ENCODE results near the gene IL34.
"Not testable (repeated sequence)": the region's sequence is repeated elsewhere in the genome, so short reads cannot be mapped to it uniquely, and the experiment has no call there.

IL34 gene

DNA sequence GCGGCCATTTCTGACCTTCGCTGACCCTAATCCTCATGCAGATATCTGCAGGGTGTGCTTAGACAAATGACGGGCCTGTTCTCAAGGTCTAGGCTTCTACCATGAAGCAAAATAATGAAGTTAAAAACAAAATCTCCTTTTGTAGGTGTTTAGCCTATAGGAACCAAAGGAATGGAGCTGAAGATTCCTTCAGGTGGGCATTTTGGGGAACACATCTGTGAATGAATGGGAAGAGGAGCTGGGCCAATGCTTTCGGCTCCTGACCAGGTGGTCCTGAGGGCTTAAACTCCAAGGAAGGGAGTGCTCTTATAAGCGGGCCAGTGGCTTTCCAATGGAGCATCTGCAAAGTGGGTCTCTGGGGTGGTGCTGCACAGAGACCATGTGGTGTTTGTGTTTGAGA, 14.1 kb upstream of the IL34 start:
- DNase-seq (ENCODE audit: low spot score) = no peak

DNA sequence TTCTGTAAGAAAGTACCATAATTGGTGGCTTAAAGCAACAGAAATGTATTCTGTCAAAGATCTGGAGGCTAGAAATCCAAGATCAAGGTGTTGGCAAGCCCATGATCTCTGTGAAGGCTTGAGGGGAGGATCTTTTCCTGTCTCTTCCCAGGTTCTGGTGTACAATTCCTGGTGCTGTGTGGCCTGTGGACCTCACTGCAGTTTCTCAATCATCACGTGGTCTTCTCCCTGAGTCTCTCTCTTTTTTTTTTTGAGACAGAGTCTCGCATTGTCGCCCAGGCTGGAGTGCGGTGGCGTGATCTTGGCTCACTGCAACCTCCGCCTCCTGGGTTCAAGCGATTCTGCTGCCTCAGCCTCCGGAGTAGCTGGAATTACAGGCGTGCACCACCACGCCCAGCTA, 12.7 kb upstream of the IL34 start:
- not testable (repeated sequence) for DNase-seq (ENCODE audit: low spot score)

DNA sequence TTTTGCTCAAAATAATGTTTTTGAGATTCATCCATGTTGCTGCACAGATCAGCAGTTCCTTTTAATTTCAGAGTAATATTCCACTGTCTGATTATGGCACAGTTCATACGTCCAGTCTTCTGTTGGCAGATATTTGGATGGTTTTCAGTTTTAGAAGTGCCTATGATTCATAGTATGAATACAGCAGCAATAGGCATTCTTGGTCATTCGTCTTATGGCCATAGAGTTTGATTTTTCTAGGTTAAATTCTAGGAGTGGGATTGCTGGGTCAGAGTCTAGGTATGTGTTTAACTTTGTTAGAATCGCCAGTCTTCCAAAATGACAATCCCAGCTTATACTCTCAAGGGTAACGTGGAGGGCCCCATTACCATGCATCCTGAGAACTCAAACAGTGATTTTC, 11.5 kb upstream of the IL34 start:
- no peak for DNase-seq (ENCODE audit: low spot score)

DNA sequence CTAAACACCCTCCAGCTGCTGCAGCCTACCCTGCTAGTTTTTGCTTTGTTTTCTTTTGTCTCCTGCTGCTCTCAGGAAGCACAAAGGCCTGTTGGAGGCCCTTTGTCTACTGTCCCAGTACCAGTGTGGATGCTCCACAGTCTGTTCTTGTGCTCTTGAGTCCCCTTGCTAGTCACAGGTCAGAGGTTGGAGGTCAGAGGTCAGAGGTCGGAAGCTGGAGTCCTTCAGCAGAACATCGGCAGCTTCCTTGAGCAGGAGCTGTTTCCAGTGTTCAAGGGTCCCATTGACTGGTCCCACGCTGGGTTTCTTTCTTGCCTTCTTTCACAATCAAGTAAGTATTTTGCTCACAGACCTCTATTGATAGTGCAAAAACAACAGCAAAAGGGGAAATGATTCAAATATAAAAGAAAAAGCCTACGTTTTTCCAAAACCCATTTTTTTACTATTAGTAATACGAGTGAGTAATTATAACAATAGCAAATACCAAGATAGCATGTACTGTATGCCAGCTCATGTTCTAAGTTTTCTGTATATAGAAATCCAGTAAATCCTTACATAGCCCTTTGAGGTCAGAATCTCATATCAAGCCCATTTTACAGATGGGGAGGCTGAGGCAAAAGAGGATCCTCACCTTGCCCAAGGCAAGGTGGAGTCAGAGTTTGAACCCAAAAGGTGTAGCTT, 10.9 kb upstream of the IL34 start:
- DNase-seq (ENCODE audit: low spot score) = peak; percentile 77

DNA sequence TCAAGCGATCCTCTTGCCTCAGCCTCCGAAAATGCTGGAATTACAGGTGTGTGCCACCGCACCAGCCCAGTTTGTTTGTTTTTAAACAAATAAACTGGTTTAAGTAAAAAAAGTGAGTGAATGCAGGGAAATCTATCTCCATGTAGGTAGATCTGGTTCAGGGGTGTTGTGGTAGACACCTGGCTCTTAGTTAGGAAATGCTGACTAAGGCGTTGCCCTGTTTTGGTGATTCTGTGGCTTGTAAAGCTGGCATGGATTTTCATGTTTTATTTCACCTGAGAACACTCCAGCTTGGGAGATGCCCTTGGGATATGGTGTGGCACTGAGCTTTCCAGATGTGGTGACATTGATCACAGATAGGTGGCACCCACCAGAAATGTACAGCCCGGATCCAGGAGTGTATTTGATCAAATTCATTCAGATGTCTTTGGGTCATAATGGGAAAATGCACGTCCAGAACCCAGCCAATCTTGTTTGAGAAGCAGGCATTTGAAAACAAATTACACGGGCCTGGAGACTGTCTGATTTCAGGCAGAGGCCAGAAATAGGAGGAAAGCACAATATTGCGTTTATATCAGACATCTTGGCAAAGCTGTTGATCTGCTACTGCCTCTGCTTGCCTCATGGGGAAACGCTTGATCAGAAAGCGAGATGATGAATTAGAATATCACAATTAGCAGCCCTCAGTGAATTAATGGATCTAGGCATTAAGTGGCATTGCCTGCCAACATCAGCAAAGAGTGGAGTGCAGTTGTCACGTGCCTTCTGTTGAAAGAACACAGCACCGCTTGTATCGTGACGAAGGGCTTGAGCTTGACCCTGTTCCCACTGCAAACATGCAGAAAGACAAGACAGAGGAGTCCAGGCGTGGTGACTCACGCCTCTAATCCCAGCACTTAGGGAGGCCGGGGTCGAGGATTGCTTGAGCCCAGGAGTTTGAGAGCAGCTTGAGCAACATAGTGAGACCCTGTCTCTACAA, 7.3 kb upstream of the IL34 start:
- no peak for DNase-seq (ENCODE audit: low spot score)

- DNase-seq (ENCODE audit: low spot score) = no peak
These were observed 3.7 kb upstream of the IL34 start for GRCh38 chr16:70642633-70643032.

GRCh38 chr16:70643264-70643663, 3.1 kb upstream of the IL34 start:
- not testable (repeated sequence) for DNase-seq (ENCODE audit: low spot score)

DNA sequence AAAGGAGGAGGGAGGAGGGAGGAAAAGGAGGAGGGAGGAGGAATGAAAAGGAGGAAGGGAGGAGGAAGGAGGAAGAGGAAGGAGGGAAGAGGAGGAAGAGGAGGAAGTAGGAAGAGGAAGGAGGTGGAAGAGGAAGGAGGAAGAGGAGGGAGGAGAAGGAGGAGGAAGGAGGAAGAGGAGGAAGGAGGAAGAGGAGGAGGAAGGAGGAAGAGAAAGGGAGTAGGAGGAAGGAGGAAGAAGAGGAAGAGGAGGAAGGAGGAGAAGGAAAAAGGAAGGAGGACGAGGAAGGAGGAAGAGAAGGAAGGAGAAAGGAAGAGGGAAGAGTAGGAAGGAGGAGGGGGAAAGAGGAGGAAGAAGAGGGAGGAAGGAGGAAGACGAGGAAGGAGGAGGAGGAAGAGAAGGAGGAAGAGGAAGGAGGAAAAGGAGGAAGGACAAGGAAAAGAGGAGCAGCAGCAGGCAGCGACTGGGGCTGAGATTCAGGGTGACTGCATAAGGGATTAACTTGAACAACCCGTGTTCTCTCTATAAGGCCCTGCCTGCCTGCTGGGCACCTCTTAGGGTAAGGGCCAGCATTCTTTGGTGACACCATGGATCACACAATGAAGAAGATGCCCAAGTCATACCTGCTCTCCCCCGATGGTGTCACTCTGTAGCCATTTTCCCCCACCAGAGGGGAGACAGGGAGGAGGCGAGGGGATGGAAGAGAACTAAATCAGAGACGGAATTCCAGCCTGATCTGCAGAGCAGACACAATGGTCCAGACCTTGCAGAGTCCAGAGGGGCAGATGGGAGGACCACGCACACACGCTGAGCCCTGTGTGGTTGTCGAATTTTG, 1.4 kb upstream of the IL34 start:
- no peak for DNase-seq (ENCODE audit: low spot score)

- DNase-seq (ENCODE audit: low spot score) = no peak
These were observed 1.3 kb downstream of the IL34 start for GRCh38 chr16:70647441-70648359.

DNA sequence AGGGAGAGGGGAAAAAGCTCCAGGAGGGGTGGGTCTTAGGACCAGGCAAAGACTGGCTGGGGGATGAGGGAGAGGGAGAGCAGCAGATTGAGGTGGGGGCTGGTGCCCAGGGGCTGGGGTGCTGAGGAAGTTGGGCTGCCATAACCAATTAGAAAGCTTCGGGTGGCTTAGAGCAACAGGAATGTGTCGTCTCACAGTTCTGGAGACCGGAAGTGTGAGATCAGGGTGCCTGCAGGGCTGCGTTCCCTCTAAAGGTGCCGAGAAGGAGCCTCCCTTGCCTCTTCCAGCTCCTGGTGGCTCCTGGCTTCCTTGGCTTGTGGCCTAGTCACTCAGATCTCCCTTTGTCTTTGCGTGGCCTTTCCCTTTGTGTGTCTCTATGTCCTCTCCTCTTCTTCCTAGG, 2.2 kb downstream of the IL34 start:
- DNase-seq (ENCODE audit: low spot score) = no peak

GRCh38 chr16:70649300-70649699, 2.9 kb downstream of the IL34 start:
- DNase-seq (ENCODE audit: low spot score) = no peak

- DNase-seq (ENCODE audit: low spot score) = no peak
These were observed 3.9 kb downstream of the IL34 start for GRCh38 chr16:70650216-70650615.

- DNase-seq (ENCODE audit: low spot score) = no peak
These were observed 5.2 kb downstream of the IL34 start for GRCh38 chr16:70651524-70651923.

GRCh38 chr16:70652322-70652721, 6.0 kb downstream of the IL34 start:
- DNase-seq (ENCODE audit: low spot score) = no peak

DNA sequence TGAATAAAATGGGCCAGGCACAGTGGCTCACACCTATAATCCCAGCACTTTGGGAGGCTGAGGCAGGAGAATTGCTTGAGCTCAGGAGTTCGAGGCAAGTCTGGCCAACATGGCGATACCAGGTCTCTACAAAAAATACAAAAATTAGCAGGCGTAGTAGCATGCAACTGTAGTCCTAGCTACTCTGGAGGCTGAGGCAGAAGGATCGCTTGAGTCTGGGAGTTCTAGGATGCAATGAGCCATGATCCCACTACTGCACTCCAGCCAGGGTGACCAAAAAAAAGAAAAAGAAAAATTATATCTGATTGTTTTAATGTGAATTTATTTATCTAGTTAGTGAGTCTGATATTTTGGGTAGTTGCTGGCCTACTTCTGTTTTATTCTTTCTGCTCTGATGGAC, 7.0 kb downstream of the IL34 start:
- DNase-seq (ENCODE audit: low spot score) = no peak

GRCh38 chr16:70653809-70654771, 7.7 kb downstream of the IL34 start:
- peak; percentile 85 for DNase-seq (ENCODE audit: low spot score)

GRCh38 chr16:70656065-70656711, 9.8 kb downstream of the IL34 start:
- no peak for DNase-seq (ENCODE audit: low spot score)

- DNase-seq (ENCODE audit: low spot score) = no peak
These were observed 10.4 kb downstream of the IL34 start for GRCh38 chr16:70656712-70657263.

GRCh38 chr16:70657956-70658355, 11.6 kb downstream of the IL34 start:
- DNase-seq (ENCODE audit: low spot score) = no peak

Data from GM03348 (cell line).